Stomach (tissue), 4 donors: ENCODE measurements around the gene CAMSAP1.

Experiments
- POLR2A ChIP-seq, 4 donors: fragments of 450-650 bp; IDR thresholded peaks; one replicate each; pipeline ENCODE4 v1.6.1; 2016; ENCODE audit warnings: antibody characterized with exemption in 4 of 4, control low read depth in 2 of 4, mild to moderate bottlenecking in 1 of 4, moderate library complexity in 1 of 4
- POLR2AphosphoS5 ChIP-seq, 3 donors: sonication (generic); formaldehyde crosslinking; IDR thresholded peaks; one replicate each; pipeline ENCODE4 v1.6.1; 2016; ENCODE audit warnings: antibody characterized with exemption in 3 of 3
- TF ChIP-seq, protein P1 (sequence below), 7 experiments: fragments of 450-650 bp in 4 of 7; fragments of 200-600 bp in 3 of 7; sonication (generic) in 3 of 7; IDR thresholded peaks; one replicate each; pipeline ENCODE4 v1.5.1; 2016 to 2019; ENCODE audit warnings: antibody characterized with exemption in 7 of 7, control low read depth in 2 of 7, mild to moderate bottlenecking in 1 of 7

DNA sequence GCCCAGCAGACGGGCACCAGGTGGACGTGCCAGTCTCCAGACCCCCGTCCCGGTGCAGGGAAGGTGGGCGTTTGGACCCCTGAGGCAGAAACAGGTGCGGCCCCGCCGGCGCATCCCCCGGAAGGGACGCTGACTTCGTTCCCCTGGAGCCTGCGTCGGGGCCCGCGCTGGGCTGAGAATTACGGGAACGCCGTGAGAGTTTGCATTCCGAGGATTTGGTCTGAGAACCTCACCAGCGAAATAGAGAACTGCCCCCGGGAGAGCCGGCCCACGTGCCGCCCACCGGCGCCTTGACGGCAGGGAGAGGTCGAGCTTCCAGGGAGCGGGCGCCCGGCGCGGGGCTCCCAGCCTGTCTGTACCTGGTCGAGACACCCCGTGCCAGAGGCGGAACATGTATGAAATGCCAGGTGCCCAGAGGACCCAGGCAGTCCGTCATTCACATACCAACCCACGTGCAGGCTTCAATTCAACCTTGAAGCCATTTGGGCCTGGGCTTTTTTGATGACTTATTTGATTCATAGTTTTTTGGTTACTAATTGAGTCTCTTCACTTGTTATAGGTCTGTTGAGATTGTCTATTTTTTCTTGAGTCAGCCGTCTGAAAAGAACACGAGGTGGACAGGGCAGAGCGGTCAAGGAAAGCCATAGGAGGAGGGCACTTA, 877 bp upstream of the CAMSAP1 start:
- TF ChIP-seq, protein P1, sequence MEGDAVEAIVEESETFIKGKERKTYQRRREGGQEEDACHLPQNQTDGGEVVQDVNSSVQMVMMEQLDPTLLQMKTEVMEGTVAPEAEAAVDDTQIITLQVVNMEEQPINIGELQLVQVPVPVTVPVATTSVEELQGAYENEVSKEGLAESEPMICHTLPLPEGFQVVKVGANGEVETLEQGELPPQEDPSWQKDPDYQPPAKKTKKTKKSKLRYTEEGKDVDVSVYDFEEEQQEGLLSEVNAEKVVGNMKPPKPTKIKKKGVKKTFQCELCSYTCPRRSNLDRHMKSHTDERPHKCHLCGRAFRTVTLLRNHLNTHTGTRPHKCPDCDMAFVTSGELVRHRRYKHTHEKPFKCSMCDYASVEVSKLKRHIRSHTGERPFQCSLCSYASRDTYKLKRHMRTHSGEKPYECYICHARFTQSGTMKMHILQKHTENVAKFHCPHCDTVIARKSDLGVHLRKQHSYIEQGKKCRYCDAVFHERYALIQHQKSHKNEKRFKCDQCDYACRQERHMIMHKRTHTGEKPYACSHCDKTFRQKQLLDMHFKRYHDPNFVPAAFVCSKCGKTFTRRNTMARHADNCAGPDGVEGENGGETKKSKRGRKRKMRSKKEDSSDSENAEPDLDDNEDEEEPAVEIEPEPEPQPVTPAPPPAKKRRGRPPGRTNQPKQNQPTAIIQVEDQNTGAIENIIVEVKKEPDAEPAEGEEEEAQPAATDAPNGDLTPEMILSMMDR (IDR thresholded peaks at IDR 0.05): no peak
- TF ChIP-seq POLR2A (IDR thresholded peaks at IDR 0.05) (no peak), POLR2AphosphoS5 (IDR thresholded peaks at IDR 0.05) (no peak)
